GM18499 (cell line): ENCODE measurements around the gene PLXDC2.

Experiments used
- ATAC-seq: cut with Tn5 transposase; IDR thresholded peaks from one replicate; pipeline ENCODE4 v1.9.1; 2021; ENCODE audit warnings: moderate number of reproducible peaks; ENCODE audit not compliant: insufficient read depth, unreplicated experiment

Gene PLXDC2

GRCh38 chr10:20237091-20237570, 420.9 kb downstream of the PLXDC2 start:
- ATAC-seq, result no peak

DNA sequence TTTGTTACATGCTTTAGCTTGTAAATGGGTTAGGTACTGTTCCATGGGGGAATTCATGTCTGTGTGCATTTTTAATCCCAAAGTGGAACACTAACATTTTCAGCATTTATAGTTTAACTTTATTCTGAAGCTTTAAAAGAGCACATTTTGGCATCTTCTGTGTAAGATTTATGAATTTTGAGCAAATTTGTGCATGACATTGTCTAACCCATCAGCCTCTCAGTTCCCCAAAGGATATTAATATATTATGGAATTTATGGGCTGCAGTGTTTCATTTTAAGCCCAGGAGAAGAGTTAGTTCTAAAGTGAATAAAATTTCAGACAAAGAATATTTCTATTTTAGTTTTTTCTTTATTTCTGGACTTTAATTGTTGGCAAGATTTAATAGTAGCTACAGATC, 421.4 kb downstream of the PLXDC2 start:
- ATAC-seq, result no peak

DNA sequence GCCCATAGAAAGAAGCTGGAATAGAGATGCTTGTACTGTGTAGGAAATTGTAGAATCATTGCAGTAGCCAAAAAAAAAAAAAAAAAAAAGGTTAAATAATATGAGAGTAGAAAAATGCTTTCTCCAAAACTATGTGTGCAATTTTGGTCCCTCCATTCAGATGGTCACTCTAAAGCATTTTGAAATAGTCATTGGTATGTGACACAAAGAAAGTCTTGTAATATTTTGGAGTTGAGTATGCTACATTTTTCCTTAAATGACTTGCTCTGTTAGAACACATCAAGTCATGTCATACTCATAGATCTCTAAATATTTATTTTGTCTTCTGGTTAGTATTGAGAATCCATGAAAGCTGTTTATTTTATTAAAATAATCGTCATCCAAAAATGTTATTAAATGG, 424.4 kb downstream of the PLXDC2 start:
- ATAC-seq, result no peak

DNA sequence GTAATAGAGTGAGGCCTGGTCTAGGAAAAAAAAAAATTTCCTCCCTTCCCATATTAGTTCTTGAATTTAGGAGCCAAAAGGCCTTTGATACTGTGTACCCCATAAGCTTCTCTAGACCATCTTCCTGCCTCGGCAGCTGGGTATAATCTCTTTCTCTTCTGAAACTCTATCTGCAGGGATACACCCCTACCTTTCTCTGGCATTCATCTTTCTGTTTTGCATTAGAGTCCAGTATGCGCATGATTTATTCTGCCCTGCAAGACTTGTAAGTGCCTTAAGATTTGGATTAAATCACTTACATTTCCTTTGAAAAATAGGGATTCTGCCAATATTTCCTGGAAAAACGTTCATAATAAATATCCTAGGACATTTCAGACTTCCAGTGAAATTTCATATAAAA, 431.2 kb downstream of the PLXDC2 start:
- no peak for ATAC-seq

- no peak for ATAC-seq
Observed at GRCh38 chr10:20247891-20248708, 431.9 kb downstream of the PLXDC2 start.

- no peak for ATAC-seq
Observed at GRCh38 chr10:20254078-20254477, 437.8 kb downstream of the PLXDC2 start.

DNA sequence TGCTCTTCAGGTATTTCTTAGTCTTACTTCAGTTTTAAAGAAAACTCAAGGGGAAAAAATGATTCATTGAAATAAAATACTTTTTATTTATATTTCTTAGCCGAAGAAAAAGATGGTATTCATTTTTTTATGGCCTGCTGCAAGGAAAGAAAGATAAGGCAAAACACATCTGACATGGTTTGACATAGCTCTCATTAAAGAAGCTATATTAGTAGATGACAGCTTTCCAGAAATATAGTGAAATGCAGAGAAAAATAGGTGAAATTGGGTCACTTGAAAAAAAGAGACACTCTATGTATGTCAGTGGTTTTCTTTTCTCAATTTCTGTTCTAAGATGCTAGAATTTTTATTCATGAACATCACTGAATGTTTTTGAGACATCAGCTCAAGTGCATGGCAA, 438.3 kb downstream of the PLXDC2 start:
- ATAC-seq, result no peak

- no peak for ATAC-seq
Observed at GRCh38 chr10:20256969-20257368, 440.7 kb downstream of the PLXDC2 start.

GRCh38 chr10:20257422-20257821, 441.2 kb downstream of the PLXDC2 start:
- no peak for ATAC-seq

- ATAC-seq, result no peak
Observed at GRCh38 chr10:20265146-20265545, 448.9 kb downstream of the PLXDC2 start.

GRCh38 chr10:20267734-20268133, 451.5 kb downstream of the PLXDC2 start:
- ATAC-seq, result no peak

DNA sequence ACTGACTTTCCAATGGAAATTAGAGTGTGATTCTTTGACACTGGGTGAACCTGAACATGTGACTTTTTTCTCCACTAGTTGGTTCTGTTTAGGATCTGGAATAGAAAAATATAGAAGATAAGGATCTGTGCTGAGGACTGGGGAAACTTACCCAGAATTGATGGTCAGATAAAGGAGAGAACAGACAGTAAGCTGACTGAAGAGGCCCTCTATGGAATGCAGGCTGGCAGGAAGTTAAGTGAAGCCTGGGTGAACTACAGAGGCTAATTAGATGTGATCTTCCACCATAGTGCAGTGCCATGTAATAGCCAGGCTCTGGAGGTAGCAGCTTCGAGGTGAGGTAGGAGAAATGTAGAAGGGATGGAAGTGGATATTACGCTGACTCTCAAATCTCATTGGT, 455.3 kb downstream of the PLXDC2 start:
- no peak for ATAC-seq

DNA sequence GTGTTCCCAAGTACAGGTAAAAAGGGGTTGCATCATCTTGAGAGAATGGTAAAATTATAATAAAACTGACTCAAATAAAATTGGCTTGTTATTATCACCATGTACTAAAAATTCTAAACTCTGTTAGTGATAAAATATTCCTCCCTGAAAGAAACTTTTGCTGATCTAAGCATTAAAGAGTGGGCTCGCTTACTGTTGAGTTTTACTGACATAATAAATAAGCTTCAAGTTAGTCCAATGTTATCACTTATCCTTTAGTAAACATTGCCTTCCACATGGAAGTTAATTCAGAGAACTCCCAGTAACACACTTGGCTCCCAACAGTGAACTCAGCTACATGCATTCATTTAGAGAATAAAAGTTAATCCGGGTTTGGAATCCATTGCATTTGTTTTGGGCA, 456.4 kb downstream of the PLXDC2 start:
- ATAC-seq, result no peak

GRCh38 chr10:20274571-20274970, 458.3 kb downstream of the PLXDC2 start:
- no peak for ATAC-seq

DNA sequence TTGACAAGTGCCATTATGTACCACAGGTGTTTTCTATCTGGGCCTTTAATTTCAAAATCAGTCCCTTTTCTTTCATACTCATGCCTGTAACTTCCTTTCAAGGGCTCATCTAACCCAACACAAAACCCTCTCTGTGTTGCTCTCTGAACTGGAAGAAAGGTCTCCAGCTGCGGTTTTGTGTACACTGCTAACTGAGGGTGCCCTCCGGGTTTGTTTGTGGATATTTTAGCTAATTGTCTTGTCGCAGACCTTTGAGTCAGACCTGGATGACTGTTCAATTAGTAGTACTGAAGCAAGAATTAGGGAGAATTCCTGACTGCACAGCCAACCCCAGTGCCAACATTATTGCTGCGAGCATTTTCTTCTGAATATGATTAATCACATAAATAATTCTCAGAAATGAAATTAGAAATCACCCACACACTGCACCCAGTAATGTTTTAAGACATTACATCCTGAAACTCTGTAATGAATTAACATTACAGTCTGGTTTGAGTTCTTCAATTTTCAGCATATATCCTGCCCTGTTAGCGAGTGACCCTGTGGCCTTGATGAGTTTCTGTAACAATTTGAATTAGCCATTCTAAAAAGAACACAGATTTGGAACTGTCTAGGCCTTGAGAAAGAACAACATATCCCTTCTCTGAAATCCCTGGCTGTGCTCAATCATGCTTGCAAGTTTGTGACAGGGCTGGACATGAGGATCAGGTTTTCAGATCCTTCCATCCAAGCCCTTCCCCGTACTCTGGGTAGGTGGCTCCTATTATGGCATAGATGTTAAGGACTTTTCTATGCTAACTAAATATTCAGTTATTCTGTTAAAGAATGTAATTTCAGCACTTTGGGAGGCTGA, 460.1 kb downstream of the PLXDC2 start:
- no peak for ATAC-seq

DNA sequence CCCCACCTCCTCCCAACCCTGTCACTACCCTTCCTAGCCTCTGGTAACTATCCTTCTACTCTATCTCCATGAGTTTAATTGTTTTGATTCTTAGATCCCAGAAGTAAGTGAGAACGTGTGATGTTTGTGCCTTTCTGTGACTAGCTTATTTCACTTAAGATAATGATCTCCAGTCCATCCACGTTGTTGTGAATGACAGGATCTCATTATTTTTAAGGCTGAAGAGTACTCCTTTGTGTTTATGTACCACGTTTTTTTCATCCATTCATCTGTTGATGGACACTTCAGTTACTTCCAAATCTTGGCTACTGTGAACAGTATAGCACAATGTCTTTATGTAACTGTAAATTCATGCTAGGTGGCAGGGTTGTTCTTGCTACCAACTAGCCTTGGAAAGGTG, 461.6 kb downstream of the PLXDC2 start:
- no peak for ATAC-seq

- no peak for ATAC-seq
Observed at GRCh38 chr10:20281579-20281978, 465.3 kb downstream of the PLXDC2 start.

DNA sequence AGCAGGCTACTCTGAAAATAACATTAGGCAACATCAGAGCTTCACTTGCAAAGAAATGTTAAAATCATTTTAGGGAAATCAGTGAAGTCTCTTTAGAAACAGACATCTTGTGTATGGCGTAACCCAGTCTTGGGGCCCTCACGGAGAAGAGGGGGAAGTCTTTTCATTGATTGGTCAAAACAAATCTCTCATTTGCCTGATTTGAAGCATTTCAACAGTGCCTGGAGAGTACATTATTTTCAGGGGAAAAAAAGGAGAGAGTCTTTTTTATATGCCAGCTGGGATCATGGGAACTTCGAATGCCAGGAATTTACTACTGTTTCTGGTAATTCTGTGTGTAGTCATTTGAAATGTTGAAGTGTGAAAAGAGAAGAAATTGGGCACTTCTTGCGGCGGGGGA, 471.4 kb downstream of the PLXDC2 start:
- ATAC-seq, result no peak

DNA sequence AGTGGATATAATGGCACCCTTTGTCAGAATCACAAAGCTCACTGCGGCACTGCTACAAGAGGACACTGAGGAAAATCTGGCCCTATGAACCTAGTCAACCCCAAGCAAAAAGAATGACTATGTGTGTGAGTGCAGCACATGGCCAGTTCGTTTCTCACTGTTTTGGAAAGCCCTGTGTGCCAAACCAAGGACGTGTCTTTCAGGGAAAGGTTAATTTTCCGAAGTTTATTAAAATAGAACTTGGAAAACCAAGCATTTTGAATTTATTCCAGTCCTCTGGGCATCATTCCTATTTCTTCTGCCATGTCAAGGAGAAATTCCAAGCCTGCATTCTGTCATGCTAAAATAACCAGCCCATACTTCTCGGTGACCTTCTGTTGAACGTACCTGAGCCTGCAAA, 471.8 kb downstream of the PLXDC2 start:
- no peak for ATAC-seq

DNA sequence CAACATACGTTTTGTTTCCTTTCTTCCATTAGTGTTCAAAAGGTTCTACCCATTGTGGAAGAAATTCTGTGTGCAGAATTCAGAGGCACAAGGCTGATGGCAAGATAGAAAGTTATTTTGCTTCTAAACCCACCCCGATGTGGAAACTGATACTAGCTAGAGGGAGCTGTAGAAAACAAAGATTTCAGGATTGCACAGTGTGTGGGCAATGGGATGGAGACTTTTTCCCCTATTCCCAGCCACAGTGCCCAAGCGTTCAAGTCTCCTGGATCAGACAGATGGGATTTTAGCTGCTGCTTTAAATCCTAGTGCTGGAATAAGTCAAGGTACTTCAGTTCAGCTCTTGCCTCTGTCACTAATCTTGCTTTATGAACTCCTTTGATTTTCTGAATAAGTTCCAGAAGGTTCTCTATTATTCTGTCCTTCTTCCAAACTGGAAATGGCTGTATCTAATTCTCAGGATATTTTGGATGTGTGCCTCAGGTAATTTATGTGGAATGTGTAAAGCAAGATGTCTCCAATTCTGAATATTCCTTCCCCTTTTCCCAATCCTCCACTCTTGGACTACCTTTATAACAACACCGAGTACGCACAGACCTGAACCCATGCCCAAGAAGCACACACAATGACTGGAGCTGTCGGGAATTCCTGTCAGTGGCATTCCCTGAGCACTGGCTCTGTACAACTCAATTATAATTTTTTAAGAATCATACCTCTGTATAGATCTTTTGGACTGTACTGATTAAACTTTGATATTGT, 473.0 kb downstream of the PLXDC2 start:
- no peak for ATAC-seq

DNA sequence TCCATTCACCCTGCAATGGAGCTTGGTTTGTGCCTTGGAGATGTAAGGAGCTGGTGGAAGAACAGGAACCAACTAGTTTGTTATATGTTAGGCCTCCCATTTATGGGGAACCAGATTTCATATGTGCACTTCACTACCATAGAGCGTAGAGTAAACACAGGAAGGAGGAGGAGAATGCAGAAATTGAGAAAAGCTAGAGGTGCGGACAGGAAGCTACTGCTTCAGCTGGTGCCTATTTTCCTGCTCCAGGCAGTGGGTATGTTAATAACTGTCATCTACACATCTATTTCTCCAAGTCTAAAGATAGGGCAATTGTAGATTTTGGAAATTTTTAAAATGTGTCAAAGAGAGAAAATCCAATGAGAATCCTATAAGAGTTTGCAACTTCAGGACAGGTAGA, 482.2 kb downstream of the PLXDC2 start:
- ATAC-seq, result no peak
